GM18526 (cell line): ENCODE data around the gene RMI1.

Source experiments
- POLR2A ChIP-seq: IDR thresholded peaks from 3 replicates; pipeline ENCODE4 v1.6.1; 2011; ENCODE audit not compliant: insufficient read length; ENCODE audit errors: extremely low read depth

RMI1 gene

GRCh38 chr9:83988411-83988810 lies 7.8 kb downstream of the RMI1 start:
- no peak for TF ChIP-seq POLR2A

- TF ChIP-seq POLR2A = no peak
Observed at GRCh38 chr9:83991355-83991754, 10.8 kb downstream of the RMI1 start.

GRCh38 chr9:83992407-83992806 lies 11.8 kb downstream of the RMI1 start:
- TF ChIP-seq POLR2A = no peak

GRCh38 chr9:83992901-83993300 lies 12.3 kb downstream of the RMI1 start:
- TF ChIP-seq POLR2A = no peak

- TF ChIP-seq POLR2A = no peak
Observed at GRCh38 chr9:83996126-83996525, 15.5 kb downstream of the RMI1 start.

GRCh38 chr9:83999141-83999918 lies 18.7 kb downstream of the RMI1 start:
- TF ChIP-seq POLR2A = no peak

- no peak for TF ChIP-seq POLR2A
Observed at GRCh38 chr9:84000186-84000585, 19.6 kb downstream of the RMI1 start.

GRCh38 chr9:84001621-84002020 lies 21.0 kb downstream of the RMI1 start:
- TF ChIP-seq POLR2A = no peak

- TF ChIP-seq POLR2A = no peak
Observed at GRCh38 chr9:84002344-84002743, 21.7 kb downstream of the RMI1 start.

- TF ChIP-seq POLR2A = no peak
Observed at GRCh38 chr9:84003246-84003645, 22.6 kb downstream of the RMI1 start.

- no peak for TF ChIP-seq POLR2A
Observed at GRCh38 chr9:84007662-84008061, 27.1 kb downstream of the RMI1 start.

- TF ChIP-seq POLR2A = no peak
Observed at GRCh38 chr9:84024041-84024575, 43.5 kb downstream of the RMI1 start.

GRCh38 chr9:84027201-84027600 lies 46.6 kb downstream of the RMI1 start:
- TF ChIP-seq POLR2A = no peak

GRCh38 chr9:84031534-84031933 lies 50.9 kb downstream of the RMI1 start:
- no peak for TF ChIP-seq POLR2A

GRCh38 chr9:84045481-84046097 lies 65.0 kb downstream of the RMI1 start:
- TF ChIP-seq POLR2A = no peak
